RWPE2 (cell line): Measurements from ENCODE around the gene ASCC2.

ENCODE experiments used
- ATAC-seq: fragments of 200-7000 bp; cut with Tn5 transposase; 3 replicates; pipeline ENCODE4 v1.9.1; 2021; ENCODE audit warnings: low read depth
- DNase-seq: peaks from one replicate; pipeline ENCODE4 v3.0.0-alpha.2; 2020; ENCODE audit warnings: low spot score
- H3K27ac ChIP-seq: fragments of 450-650 bp; 2 replicates; pipeline ENCODE4 v1.5.1; 2017; ENCODE audit warnings: mild to moderate bottlenecking; ENCODE audit not compliant: poor library complexity, severe bottlenecking
- H3K27me3 ChIP-seq: fragments of 250-450 bp; sonication (Bioruptor Pico); 2 replicates; pipeline ENCODE4 v1.5.1; 2021; ENCODE audit warnings: mild to moderate bottlenecking, moderate library complexity; ENCODE audit not compliant: insufficient read depth, poor library complexity, severe bottlenecking
- H3K36me3 ChIP-seq: fragments of 250-450 bp; sonication (Bioruptor Pico); 2 replicates; pipeline ENCODE4 v1.5.1; 2020; ENCODE audit warnings: low read depth, mild to moderate bottlenecking, moderate library complexity
- H3K4me1 ChIP-seq: fragments of 250-450 bp; sonication (Bioruptor Pico); 2 replicates; pipeline ENCODE4 v1.5.1; 2021; ENCODE audit warnings: mild to moderate bottlenecking, moderate library complexity; ENCODE audit not compliant: insufficient read depth, poor library complexity, severe bottlenecking
- H3K4me3 ChIP-seq: fragments of 250-450 bp; sonication (Bioruptor Pico); 2 replicates; pipeline ENCODE4 v1.5.1; 2021; ENCODE audit warnings: mild to moderate bottlenecking, moderate library complexity; ENCODE audit not compliant: severe bottlenecking
- H3K9me3 ChIP-seq: fragments of 250-450 bp; sonication (Bioruptor Pico); 2 replicates; pipeline ENCODE4 v1.5.1; 2021; ENCODE audit warnings: mild to moderate bottlenecking, moderate library complexity; ENCODE audit not compliant: severe bottlenecking
- CTCF ChIP-seq: fragments of 450-650 bp; IDR thresholded peaks from one replicate; pipeline ENCODE4 v1.5.1; 2017; ENCODE audit warnings: mild to moderate bottlenecking, moderate library complexity; ENCODE audit not compliant: poor library complexity, severe bottlenecking

Gene ASCC2

DNA sequence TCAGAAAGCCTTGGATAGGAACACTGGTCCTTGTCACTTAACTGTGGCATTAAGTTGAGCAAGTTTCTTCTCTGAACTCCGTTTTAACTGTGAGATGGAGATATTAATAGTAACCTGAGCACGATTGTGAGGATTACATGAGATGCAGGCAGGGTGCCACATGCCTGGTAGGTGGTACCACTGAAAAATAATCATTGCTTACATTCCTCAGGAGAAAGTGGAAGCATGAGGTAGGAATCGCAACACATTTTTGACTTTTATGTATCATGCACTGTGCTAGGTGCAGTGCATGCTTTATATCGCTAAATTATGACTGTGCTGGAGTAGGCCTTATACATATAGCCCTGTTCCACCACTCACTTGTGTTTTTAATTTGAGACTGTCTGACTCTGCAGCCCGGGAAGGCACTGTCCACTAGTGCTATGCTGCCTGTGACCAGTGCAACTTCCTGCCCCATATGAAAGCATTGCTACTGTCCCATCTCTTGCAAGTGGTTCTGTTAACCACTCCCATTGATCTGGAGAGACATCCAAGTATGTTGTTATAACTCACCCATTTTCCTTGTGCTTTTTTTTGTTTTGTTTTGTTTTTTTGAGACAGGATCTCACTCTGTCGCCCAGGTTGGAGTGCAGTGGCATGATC, 69.9 kb downstream of the ASCC2 start:
- Histone ChIP-seq H3K27me3 (no peaks in the 10 kb centered on the region), H3K9me3 (no peaks in the 10 kb centered on the region), H3K36me3 (peaks cover 23% of the 10 kb centered on the region), H3K4me3 (peak overlapping the region; percentile 71), H3K4me1 (peaks cover 1% of the 10 kb centered on the region), H3K27ac (peak overlapping the region; percentile 56)
- DNase-seq (no peak), ATAC-seq (no peak)
- TF ChIP-seq CTCF: no peak

DNA sequence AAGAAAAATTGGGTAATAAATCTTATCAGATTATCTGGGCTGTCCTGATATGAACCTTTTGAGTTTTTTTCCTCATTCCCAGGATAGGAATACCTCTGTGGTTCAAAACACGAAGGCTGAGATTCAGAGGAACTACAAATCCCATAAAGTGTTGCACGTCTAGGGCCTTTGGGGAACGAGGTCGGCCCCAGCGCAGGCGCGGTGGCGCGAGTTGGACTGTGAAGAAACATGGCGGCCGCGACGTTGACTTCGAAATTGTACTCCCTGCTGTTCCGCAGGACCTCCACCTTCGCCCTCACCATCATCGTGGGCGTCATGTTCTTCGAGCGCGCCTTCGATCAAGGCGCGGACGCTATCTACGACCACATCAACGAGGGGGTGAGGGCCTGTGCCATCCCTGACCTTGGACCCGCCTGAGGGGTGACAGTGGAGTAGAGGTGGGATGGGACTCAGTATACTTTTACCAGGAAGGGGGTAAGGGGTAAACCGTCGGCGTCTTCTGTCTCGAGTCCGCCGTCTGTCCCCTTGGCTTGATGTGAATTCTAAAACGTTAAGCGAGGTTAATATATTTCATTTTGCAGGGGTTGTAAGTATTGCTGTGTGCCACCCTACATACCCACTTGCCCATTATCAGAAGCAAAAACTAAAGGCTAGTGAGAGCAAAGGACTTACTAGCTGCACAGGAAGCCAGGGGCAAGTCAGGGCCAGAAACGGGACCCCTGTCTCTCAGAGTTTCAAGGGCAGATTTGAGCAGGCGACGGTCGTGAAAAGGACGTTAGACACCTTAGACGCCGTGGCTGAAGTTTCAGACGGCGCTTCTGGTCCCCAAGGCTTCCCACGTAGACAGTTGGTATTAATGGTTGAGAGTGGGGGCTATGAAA, 70.7 kb downstream of the ASCC2 start, which contains the start of gene UQCR10:
Gene UQCR10 (plus strand): TSS at position 199 of the 881 bp plus-strand sequence. CDS start 30 bp downstream, at position 229.
- Histone ChIP-seq H3K9me3 (no peaks in the 10 kb centered on the region), H3K27me3 (no peaks in the 10 kb centered on the region), H3K27ac (peak within 1 kb of the TSS; percentile 56), H3K36me3 (peaks cover 23% of the 10 kb centered on the region), H3K4me3 (peak within 1 kb of the TSS; percentile 71), H3K4me1 (no peaks in the 10 kb centered on the region)
- DNase-seq (peak; percentile 92), ATAC-seq (peak; percentile 73)
- TF ChIP-seq CTCF: no peak

- Histone ChIP-seq H3K4me1 (no peaks in the 10 kb centered on the region), H3K27ac (peak within 1 kb of the TSS; percentile 56), H3K36me3 (peaks cover 23% of the 10 kb centered on the region), H3K9me3 (no peaks in the 10 kb centered on the region), H3K27me3 (no peaks in the 10 kb centered on the region), H3K4me3 (peak within 1 kb of the TSS; percentile 71)
- ATAC-seq (peak; percentile 97), DNase-seq (peak; percentile 98)
- TF ChIP-seq CTCF: no peak
Observed at GRCh38 chr22:29766632-29767170, 71.4 kb downstream of the ASCC2 start, which contains the start of gene ZMAT5. Gene ZMAT5 (minus strand): TSS chr22:29767007. CDS start chr22:29748544, 18,463 bp downstream.

DNA sequence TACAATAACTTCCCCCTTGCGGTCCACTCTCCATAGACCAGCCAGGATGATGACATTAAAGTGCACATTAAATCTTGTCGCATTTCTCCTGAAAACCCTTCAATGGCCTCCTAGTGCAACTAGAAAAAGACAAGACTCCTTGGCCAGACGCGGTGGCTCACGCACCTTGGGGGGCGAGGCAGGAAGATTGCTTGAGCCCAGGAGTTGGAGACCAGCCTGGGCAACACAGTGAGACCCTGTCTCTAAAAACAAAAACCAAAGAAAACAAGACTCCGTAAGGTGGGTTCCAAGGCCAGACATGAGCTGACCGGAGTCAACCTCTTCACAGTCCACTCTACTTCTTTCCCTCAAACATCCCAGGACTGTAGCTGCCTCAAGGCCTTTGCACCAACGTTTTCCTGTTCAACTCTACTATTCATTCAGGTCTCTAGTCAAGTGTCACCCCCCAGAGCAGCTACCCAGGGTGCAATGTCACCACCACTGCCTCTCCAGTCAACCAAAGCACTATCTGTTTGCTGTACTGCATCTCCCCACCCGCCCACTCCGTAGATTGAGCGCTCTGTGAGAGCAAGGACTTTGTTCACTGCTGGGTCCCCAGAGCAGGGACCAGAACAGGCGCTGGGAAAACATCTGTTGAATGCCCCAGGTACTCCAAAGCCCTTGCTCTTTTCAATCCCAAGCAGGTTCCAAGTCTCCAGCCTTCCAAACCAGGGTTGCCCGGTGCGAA, 72.0 kb downstream of the ASCC2 start:
- H3K4me3 ChIP-seq: peak overlapping the region; percentile 71
- H3K27ac ChIP-seq: peak overlapping the region; percentile 56
- peaks cover 23% of the 10 kb centered on the region for H3K36me3 ChIP-seq
- DNase-seq (no peak), ATAC-seq (no peak; the same call in 2 of the 3 replicates)
- no peaks in the 10 kb centered on the region for H3K4me1 ChIP-seq
- no peaks in the 10 kb centered on the region for H3K27me3 ChIP-seq
- no peaks in the 10 kb centered on the region for H3K9me3 ChIP-seq
- TF ChIP-seq CTCF: no peak
